ENCODE data around the gene ADGRE2.

GRCh38 chr19:14817052-14817451 lies 38.7 kb upstream of the ADGRE2 start:
- no peak for TF ChIP-seq CTCF (IDR thresholded peaks at IDR 0.05; ENCODE audit: low read depth, low read length)
- no peak for TF ChIP-seq EZH2phosphoT487 (IDR thresholded peaks at IDR 0.05; ENCODE audit: low read depth)
